SKM-1 (cell line): ENCODE results near the gene ZDHHC12.

Experiments used
- DNase-seq: peaks from one replicate; lab custom pipeline; 2025; ENCODE audit not compliant: unreplicated experiment; lab: John Stamatoyannopoulos, UW

ZDHHC12 gene

DNA sequence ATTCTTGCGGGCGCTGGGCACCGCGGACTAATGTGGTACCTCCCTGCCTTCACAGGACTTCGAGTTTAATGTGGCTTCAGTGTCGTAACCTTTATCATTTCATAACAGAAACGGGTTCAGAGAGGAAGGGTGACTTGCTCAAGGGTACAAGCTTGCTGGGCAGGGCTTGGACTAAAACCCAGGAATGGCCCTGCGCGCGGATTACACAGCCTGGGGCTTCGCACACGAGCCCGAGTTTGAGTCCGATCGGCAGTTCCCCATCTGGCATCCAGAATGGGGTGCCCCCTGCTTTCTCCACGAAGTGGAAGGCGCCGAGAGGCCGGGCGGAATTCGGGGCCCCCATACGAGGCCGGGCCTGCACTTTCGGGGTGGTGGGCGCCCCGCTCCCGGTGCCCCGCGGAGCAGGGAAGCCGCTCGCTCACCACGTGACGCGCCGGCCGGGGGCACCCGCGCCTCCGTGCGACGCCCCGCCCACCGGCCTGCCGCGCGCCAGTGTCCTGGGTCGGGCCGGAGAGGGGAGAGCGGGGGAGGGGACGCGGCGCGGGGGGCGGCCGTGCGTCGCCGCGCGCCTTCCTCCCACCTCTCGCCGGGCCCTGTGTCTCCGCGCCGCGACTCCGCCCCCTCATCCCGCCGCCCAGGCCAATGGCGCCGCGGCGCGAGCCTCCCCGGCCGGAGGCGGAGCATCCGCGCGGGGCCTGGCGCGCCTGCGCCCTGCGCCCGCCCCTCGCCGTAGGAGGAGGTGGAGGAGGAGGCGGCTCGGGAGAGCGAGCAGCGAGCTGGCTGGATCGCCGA lies 35.2 kb downstream of the ZDHHC12 start, which contains the start of gene SET:
Gene SET (plus strand): TSS at position 722 of the 792 bp plus-strand sequence. CDS start 361 bp downstream, outside the sequence.
- peak; percentile 91 for DNase-seq

GRCh38 chr9:128687453-128687852 lies 36.5 kb downstream of the ZDHHC12 start:
- DNase-seq, result no peak

DNA sequence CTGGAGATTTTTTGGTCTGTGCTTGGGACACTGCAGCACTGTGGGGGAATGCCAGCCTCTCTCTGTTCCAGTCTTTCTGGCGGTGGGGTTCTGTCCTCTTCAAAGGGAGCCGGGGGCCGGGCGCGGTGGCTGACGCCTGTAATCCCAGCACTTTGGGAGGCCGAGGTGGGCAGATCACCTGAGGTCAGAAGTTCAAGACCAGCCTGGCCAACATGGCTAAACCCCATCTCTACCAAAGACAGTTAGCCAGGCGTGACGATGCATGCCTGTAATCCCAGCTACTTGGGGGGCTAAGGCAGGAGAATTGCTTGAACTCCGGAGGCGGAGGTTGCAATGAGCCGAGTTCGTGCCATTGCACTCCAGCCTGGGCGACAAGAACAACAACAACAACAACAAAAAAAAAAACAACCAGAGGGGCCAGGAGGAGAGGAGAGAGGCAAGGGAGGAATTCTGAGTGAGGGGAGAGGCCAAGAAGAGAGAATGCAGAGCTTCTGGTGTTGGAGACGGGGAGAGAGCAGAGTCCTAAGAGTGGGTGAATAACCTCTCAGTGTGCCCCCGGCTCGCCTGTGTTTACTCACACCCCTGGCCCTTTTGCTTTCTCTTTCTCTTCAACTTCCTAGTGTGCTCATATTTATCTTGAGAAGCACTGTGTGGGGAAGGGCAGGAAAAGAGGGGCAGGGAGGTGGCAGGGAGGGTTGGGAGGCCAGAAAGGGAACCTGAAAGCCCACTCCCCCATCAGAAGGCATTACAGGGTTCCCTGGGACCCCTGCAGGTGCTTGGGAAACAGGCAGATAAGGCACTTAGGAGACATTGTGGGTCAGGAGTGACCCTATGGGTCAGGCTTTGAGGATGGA lies 38.1 kb downstream of the ZDHHC12 start:
- DNase-seq, result no peak

- DNase-seq, result peak; percentile 84
Measured at GRCh38 chr9:128684325-128685199, 39.4 kb downstream of the ZDHHC12 start.

DNA sequence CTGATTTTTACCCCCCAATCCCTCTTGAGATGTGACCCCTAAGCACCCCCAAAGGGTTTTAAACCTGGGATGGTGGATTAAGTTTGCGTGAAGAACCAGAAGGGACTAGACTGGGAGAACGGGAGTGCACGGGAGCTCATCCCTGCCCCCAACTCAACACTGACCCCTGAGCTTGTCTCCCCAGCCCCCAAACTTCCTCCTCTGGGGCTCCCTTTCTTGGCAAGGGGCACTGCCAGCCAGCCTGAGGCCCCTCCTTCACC lies 39.9 kb downstream of the ZDHHC12 start:
- DNase-seq, result no peak

DNA sequence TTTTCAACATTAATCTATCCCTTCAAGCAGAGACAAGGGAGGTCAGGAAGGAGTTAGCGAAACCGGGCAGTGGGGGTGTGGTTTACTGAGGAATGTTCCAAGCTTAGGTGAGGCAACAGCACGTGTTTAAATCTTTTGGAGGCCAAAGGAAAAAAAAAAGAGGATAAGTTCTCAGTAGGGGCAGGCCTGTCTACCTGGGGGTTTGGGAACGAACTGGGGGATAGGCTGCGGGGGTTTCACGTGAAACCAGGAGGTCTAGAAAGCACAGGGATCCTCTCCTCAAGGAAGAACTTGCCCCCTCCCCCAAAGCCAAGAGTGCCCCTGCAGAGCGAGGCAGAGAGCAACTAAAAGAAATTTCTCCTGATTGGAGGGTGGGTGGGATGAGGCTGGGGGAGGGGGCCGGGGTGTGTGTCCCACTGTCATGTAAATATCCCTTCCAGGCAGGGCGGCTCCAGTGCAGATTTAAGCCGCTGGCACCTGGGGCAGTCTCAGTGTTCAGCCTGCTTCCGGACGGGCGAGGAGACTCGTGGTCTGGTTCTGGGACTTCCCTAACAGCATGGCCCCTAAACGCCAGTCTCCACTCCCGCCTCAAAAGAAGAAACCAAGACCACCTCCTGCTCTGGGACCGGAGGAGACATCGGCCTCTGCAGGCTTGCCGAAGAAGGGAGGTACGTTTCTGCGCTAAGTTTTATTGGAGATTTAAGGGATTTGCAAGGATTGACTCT lies 40.4 kb downstream of the ZDHHC12 start:
- peak; percentile 30 for DNase-seq

GRCh38 chr9:128677794-128678193 lies 46.1 kb downstream of the ZDHHC12 start:
- DNase-seq, result no peak

- DNase-seq, result no peak
Measured at GRCh38 chr9:128675382-128675781, 48.5 kb downstream of the ZDHHC12 start.
